Lower lobe of right lung (tissue), 2 donors: Measurements from ENCODE around the gene PCBP2. TPM values are rescaled to one million over a fixed set of nuclear protein-coding genes. Genes with fewer than 3 reads are reported as not detected.
"Not testable (repeated sequence)": the region's sequence is repeated elsewhere in the genome, so short reads cannot be mapped to it uniquely, and the experiment has no call there.

ENCODE experiments used
- ATAC-seq, 2 donors: fragments of 200-7000 bp; cut with Tn5 transposase; one replicate each; pipeline ENCODE4 v1.9.1; 2020 to 2022; ENCODE audit warnings: mild to moderate bottlenecking in 2 of 2, moderate library complexity in 2 of 2
- DNase-seq: peaks from one replicate; pipeline ENCODE4 v3.0.0-alpha.2; 2020
- H3K27ac ChIP-seq: fragments of 200-600 bp; one replicate; pipeline ENCODE4 v1.8.0; 2022
- H3K27me3 ChIP-seq: fragments of 200-600 bp; one replicate; pipeline ENCODE4 v1.8.0; 2022; ENCODE audit warnings: low read depth
- H3K36me3 ChIP-seq: fragments of 200-600 bp; one replicate; pipeline ENCODE4 v1.8.0; 2022; ENCODE audit warnings: mild to moderate bottlenecking
- H3K4me1 ChIP-seq: fragments of 200-600 bp; one replicate; pipeline ENCODE4 v1.8.0; 2022
- H3K4me3 ChIP-seq: fragments of 200-600 bp; one replicate; pipeline ENCODE4 v1.8.0; 2022; ENCODE audit warnings: mild to moderate bottlenecking
- H3K9me3 ChIP-seq: fragments of 200-600 bp; one replicate; pipeline ENCODE4 v1.8.0; 2022
- CTCF ChIP-seq: fragments of 200-600 bp; IDR thresholded peaks from one replicate; pipeline ENCODE4 v1.8.0; 2022; ENCODE audit warnings: antibody characterized with exemption, mild to moderate bottlenecking
- intact Hi-C: fragments of 100-400 bp; cut with DNase I; formaldehyde crosslinking; loops from one replicate; pipeline ENCODE4 v1.11.0; 2022
- total RNA-seq: library from RNA; stranded (reverse); fragmentation: NEBNext Ultra II Directional; extraction: Animal tissue kit (Norgen Biotek cat#: 25700); gene quantifications from one replicate; pipeline ENCODE4 v1.2.1, GENCODE V29; 2021
- donor health status: DM: no; HTN: yes; CAD: no; lungs with severe emphysema.

The PCBP2 gene
- total RNA-seq, 1 donor from 2014 or later: 767 TPM

- Histone ChIP-seq H3K4me3 (no peak overlapping the region), H3K27ac (no peak overlapping the region), H3K9me3 (no peaks in the 10 kb centered on the region), H3K27me3 (no peaks in the 10 kb centered on the region), H3K4me1 (no peaks in the 10 kb centered on the region), H3K36me3 (no peaks in the 10 kb centered on the region)
- intact Hi-C loops: no loop called here
- ATAC-seq (no peak), DNase-seq (no peak)
- no peak for TF ChIP-seq CTCF
Measured at GRCh38 chr12:53431187-53431586, 20.7 kb upstream of the PCBP2 start.

GRCh38 chr12:53435326-53435725 lies 16.6 kb upstream of the PCBP2 start:
- H3K4me3 ChIP-seq, DNase-seq, H3K27ac ChIP-seq, H3K36me3 ChIP-seq, intact Hi-C loops, ATAC-seq, H3K4me1 ChIP-seq, H3K27me3 ChIP-seq, H3K9me3 ChIP-seq: not testable (repeated sequence)

GRCh38 chr12:53439582-53439981 lies 12.3 kb upstream of the PCBP2 start:
- H3K27ac ChIP-seq, H3K4me3 ChIP-seq, H3K27me3 ChIP-seq, ATAC-seq, H3K9me3 ChIP-seq, DNase-seq, intact Hi-C loops: not testable (repeated sequence)
- Histone ChIP-seq H3K36me3 (peaks cover 15% of the 10 kb centered on the region), H3K4me1 (peaks cover 28% of the 10 kb centered on the region)

- H3K36me3 ChIP-seq: peaks cover 32% of the 10 kb centered on the region
- H3K9me3 ChIP-seq: no peaks in the 10 kb centered on the region
- H3K27ac ChIP-seq: peak within 1 kb of the TSS; percentile 89
- intact Hi-C loops: no loop called here
- peak within 1 kb of the TSS; percentile 87 for H3K4me3 ChIP-seq
- no peaks in the 10 kb centered on the region for H3K27me3 ChIP-seq
- peaks cover 42% of the 10 kb centered on the region for H3K4me1 ChIP-seq
- ATAC-seq: peak; percentile 98 to 99
- no peak for TF ChIP-seq CTCF
- peak; percentile 100 for DNase-seq
Measured at GRCh38 chr12:53441040-53441833, 10.7 kb upstream of the PCBP2 start, which contains the start of gene PRR13. Gene PRR13, plus strand, starts transcription at chr12:53441734. Its CDS starts 981 bp downstream, at chr12:53442715.

- no peaks in the 10 kb centered on the region for H3K27me3 ChIP-seq
- no peak for ATAC-seq
- DNase-seq: no peak
- intact Hi-C loops: no loop called here
- TF ChIP-seq CTCF: no peak
- H3K36me3 ChIP-seq: peaks cover 56% of the 10 kb centered on the region
- no peak overlapping the region for H3K27ac ChIP-seq
- peaks cover 42% of the 10 kb centered on the region for H3K4me1 ChIP-seq
- H3K4me3 ChIP-seq: no peak overlapping the region
- H3K9me3 ChIP-seq: no peaks in the 10 kb centered on the region
Measured at GRCh38 chr12:53443955-53444354, 7.9 kb upstream of the PCBP2 start.

- peaks cover 56% of the 10 kb centered on the region for H3K36me3 ChIP-seq
- peaks cover 42% of the 10 kb centered on the region for H3K4me1 ChIP-seq
- intact Hi-C loops, H3K27ac ChIP-seq, DNase-seq, ATAC-seq, H3K4me3 ChIP-seq, H3K27me3 ChIP-seq, H3K9me3 ChIP-seq: not testable (repeated sequence)
Measured at GRCh38 chr12:53444593-53445325, 7.1 kb upstream of the PCBP2 start.

GRCh38 chr12:53450936-53451335 lies 966 bp upstream of the PCBP2 start:
- intact Hi-C loops: no loop called here
- H3K27ac ChIP-seq: no peak overlapping the region

More at GRCh38 chr12:53450936-53451335, 966 bp upstream of the PCBP2 start:
- DNase-seq (no peak), ATAC-seq (no peak)
- H3K9me3 ChIP-seq: no peaks in the 10 kb centered on the region
- TF ChIP-seq CTCF: no peak
- no peaks in the 10 kb centered on the region for H3K27me3 ChIP-seq
- H3K4me1 ChIP-seq: peaks cover 25% of the 10 kb centered on the region
- no peak overlapping the region for H3K4me3 ChIP-seq
- H3K36me3 ChIP-seq: peaks cover 53% of the 10 kb centered on the region
